IMR-90 (cell line): Measurements from ENCODE around the gene EFS. TPM values are rescaled to one million over a fixed set of nuclear protein-coding genes. Genes with fewer than 3 reads are reported as not detected.
A peak's percentile ranks its signal among the peaks of the same experiment; 100 is the strongest.

ENCODE experiments used
- ATAC-seq: fragments of 200-7000 bp; cut with Tn5 transposase; 2 replicates; pipeline ENCODE4 v1.9.1; 2020; ENCODE audit warnings: low read depth, mild to moderate bottlenecking, moderate library complexity
- BruUV-seq: library from RNA; stranded (reverse); fragments of 400-500 nt; replicated peaks from 2 replicates; lab custom pipeline; 2021; lab: Mats Ljungman, UMichigan
- CTCF ChIA-PET: fragments of 300-600 bp; formaldehyde crosslinking; extraction: SDS; loops from one replicate; lab custom pipeline; 2021; ENCODE audit warnings: antibody characterized with exemption; lab: Yijun Ruan, JAX
- POLR2A ChIA-PET: fragments of 300-600 bp; sonication (Branson Sonifier 250); formaldehyde crosslinking; loops from one replicate; lab custom pipeline; 2022; ENCODE audit warnings: antibody characterized with exemption; ENCODE audit not compliant: unreplicated experiment; lab: Charles Lee
- DNase-seq: peaks from one replicate; pipeline ENCODE4 v3.0.0; 2013
- H2AFZ ChIP-seq: replicated peaks from 2 replicates; pipeline ENCODE3; 2013; ENCODE audit warnings: low read length, mild to moderate bottlenecking; ENCODE audit not compliant: poor library complexity
- H2AK5ac ChIP-seq: 2 replicates; pipeline ENCODE4 v1.6.1; 2013; ENCODE audit warnings: low read depth, low read length, inconsistent platforms
- H2AK9ac ChIP-seq: replicated peaks from 2 replicates; pipeline ENCODE3; 2013; ENCODE audit warnings: mild to moderate bottlenecking, low read depth, low read length, moderate library complexity; ENCODE audit not compliant: poor library complexity
- H2BK120ac ChIP-seq: 2 replicates; pipeline ENCODE4 v1.6.1; 2013; ENCODE audit warnings: low read depth, low read length, inconsistent platforms
- H2BK15ac ChIP-seq: 3 replicates; pipeline ENCODE4 v1.6.1; 2013; ENCODE audit warnings: low read depth, low read length, inconsistent platforms
- H2BK20ac ChIP-seq: 2 replicates; pipeline ENCODE4 v1.6.1; 2013; ENCODE audit warnings: low read depth, mild to moderate bottlenecking, inconsistent platforms, low read length, moderate library complexity
- H2BK5ac ChIP-seq: 2 replicates; pipeline ENCODE4 v1.6.1; 2013; ENCODE audit warnings: mild to moderate bottlenecking, low read depth, low read length, inconsistent platforms; ENCODE audit not compliant: poor library complexity, severe bottlenecking
- H3K14ac ChIP-seq: replicated peaks from 2 replicates; pipeline ENCODE4 v1.6.1; 2013; ENCODE audit warnings: low read depth, low read length, inconsistent platforms
- H3K18ac ChIP-seq: 2 replicates; pipeline ENCODE4 v1.6.1; 2013; ENCODE audit warnings: low read depth, low read length, control low read depth
- H3K23ac ChIP-seq: 2 replicates; pipeline ENCODE4 v1.6.1; 2013; ENCODE audit warnings: low read depth, low read length, inconsistent platforms
- H3K27ac ChIP-seq: 2 replicates; pipeline ENCODE4 v1.5.1; 2013; ENCODE audit warnings: mild to moderate bottlenecking, control low read depth, low read length; ENCODE audit not compliant: insufficient read depth
- H3K27me3 ChIP-seq: 2 replicates; pipeline ENCODE4 v1.6.1; 2013; ENCODE audit warnings: low read length; ENCODE audit not compliant: control insufficient read depth, insufficient read depth
- H3K36me3 ChIP-seq: 2 replicates; pipeline ENCODE4 v1.6.1; 2013; ENCODE audit warnings: low read length, mixed read lengths; ENCODE audit not compliant: control insufficient read depth, insufficient read depth
- H3K4ac ChIP-seq: 2 replicates; pipeline ENCODE4 v1.6.1; 2013; ENCODE audit warnings: low read depth, low read length, inconsistent platforms
- H3K4me1 ChIP-seq: 2 replicates; pipeline ENCODE4 v1.6.1; 2013; ENCODE audit warnings: low read length, mixed read lengths; ENCODE audit not compliant: control insufficient read depth, insufficient read depth
- H3K4me2 ChIP-seq: 2 replicates; pipeline ENCODE4 v1.6.1; 2013; ENCODE audit warnings: low read depth, mild to moderate bottlenecking, control low read depth, low read length, moderate library complexity
- H3K4me3 ChIP-seq: 2 replicates; pipeline ENCODE4 v1.5.1; 2013; ENCODE audit warnings: low read depth, mild to moderate bottlenecking, control low read depth, low read length, moderate library complexity; ENCODE audit not compliant: insufficient read depth
- H3K56ac ChIP-seq: 2 replicates; pipeline ENCODE4 v1.6.1; 2013; ENCODE audit warnings: low read length, inconsistent platforms; ENCODE audit not compliant: insufficient read depth; ENCODE audit errors: extremely low read depth
- H3K79me1 ChIP-seq, 2 experiments: 2 replicates each; pipeline ENCODE4 v1.6.1; 2013; ENCODE audit warnings: low read length in 2 of 2, inconsistent platforms in 1 of 2, low read depth in 1 of 2
- H3K9ac ChIP-seq: 2 replicates; pipeline ENCODE4 v1.6.1; 2013; ENCODE audit warnings: low read depth, low read length, control low read depth
- H3K9me1 ChIP-seq: 2 replicates; pipeline ENCODE4 v1.6.1; 2013; ENCODE audit warnings: low read length, inconsistent platforms; ENCODE audit not compliant: insufficient read depth
- H3K9me3 ChIP-seq: 2 replicates; pipeline ENCODE4 v1.6.1; 2013; ENCODE audit warnings: low read length; ENCODE audit not compliant: control insufficient read depth, insufficient read depth
- H4K20me1 ChIP-seq: 2 replicates; pipeline ENCODE4 v1.6.1; 2013; ENCODE audit warnings: low read length, inconsistent platforms; ENCODE audit not compliant: insufficient read depth
- H4K5ac ChIP-seq: 2 replicates; pipeline ENCODE4 v1.6.1; 2013; ENCODE audit warnings: mild to moderate bottlenecking, low read depth, low read length, control low read depth
- H4K8ac ChIP-seq, 2 experiments: 2 replicates each; pipeline ENCODE4 v1.6.1; 2013; ENCODE audit warnings: low read depth in 2 of 2, low read length in 2 of 2, control low read depth in 1 of 2, inconsistent platforms in 1 of 2
- H4K91ac ChIP-seq: 2 replicates; pipeline ENCODE4 v1.6.1; 2013; ENCODE audit warnings: low read depth, low read length, inconsistent platforms; ENCODE audit not compliant: insufficient read depth
- BHLHE40 ChIP-seq: fragments of 150-350 bp; IDR thresholded peaks from 2 replicates; pipeline ENCODE4 v1.6.1; 2016; ENCODE audit warnings: mild to moderate bottlenecking, low read depth, low read length
- CHD1 ChIP-seq: IDR thresholded peaks from 2 replicates; pipeline ENCODE4 v1.6.1; 2012; ENCODE audit warnings: low read depth, low read length, improper control_type of control experiment
- FOS ChIP-seq: fragments of 150-350 bp; IDR thresholded peaks from 2 replicates; pipeline ENCODE4 v1.6.1; 2016; ENCODE audit warnings: low read depth, low read length
- MAFK ChIP-seq: IDR thresholded peaks from 2 replicates; pipeline ENCODE4 v1.6.1; 2012; ENCODE audit warnings: low read depth, low read length, improper control_type of control experiment
- POLR2A ChIP-seq: IDR thresholded peaks from 2 replicates; pipeline ENCODE4 v1.6.1; 2012; ENCODE audit warnings: mild to moderate bottlenecking, low read depth, low read length
- RAD21 ChIP-seq: IDR thresholded peaks from 2 replicates; pipeline ENCODE4 v1.6.1; 2012; ENCODE audit warnings: low read length, improper control_type of control experiment
- SMC3 ChIP-seq: fragments of 150-350 bp; IDR thresholded peaks from 2 replicates; pipeline ENCODE4 v1.6.1; 2016; ENCODE audit warnings: low read depth, mild to moderate bottlenecking, antibody characterized with exemption, low read length, moderate library complexity
- WGBS, 2 experiments: methylation state at CpG; one replicate each; pipeline versions ENCODE4 v1.1.5 to v1.1.7; 2013; ENCODE audit warnings: missing lambda C conversion rate in 2 of 2; ENCODE audit not compliant: insufficient read length in 1 of 2; ENCODE audit errors: extremely low coverage in 2 of 2; 5-methylcytosine and 5-hydroxymethylcytosine counted together
- dilution Hi-C: fragments of 300-500 bp; cut with HindIII; formaldehyde crosslinking; loops from one replicate; pipeline ENCODE4 v1.14.3; 2018; ENCODE audit warnings: low sequenced_read_pairs; ENCODE audit not compliant: unreplicated experiment
- in situ Hi-C: fragments of 300-500 bp; cut with MboI; formaldehyde crosslinking; loops from 3 replicates; pipeline ENCODE4 v1.14.3; 2019; ENCODE audit warnings: low sequenced_read_pairs, inconsistent platforms, mixed read lengths
- intact Hi-C: fragments of 100-400 bp; cut with micrococcal nuclease; formaldehyde crosslinking; loops from 2 replicates; pipeline ENCODE4 v1.10.0; 2022
- polyA plus RNA-seq, 3 experiments: library from polyadenylated mRNA; depleted of rRNA; stranded (reverse); fragments of >200 nt; gene quantifications; 2 replicates each; pipeline ENCODE4 v1.2.3, GENCODE V29; 2012; ENCODE audit warnings: low replicate concordance in 1 of 3
- total RNA-seq: library from RNA; depleted of rRNA; stranded (reverse); fragments of >200 nt; gene quantifications from 2 replicates; pipeline ENCODE4 v1.2.3, GENCODE V29; 2012

Gene EFS
- total and polyA plus RNA-seq, 2 of the 4 experiments (the other 2 are of a cell fraction), result 2.2 to 11.6 TPM

DNA sequence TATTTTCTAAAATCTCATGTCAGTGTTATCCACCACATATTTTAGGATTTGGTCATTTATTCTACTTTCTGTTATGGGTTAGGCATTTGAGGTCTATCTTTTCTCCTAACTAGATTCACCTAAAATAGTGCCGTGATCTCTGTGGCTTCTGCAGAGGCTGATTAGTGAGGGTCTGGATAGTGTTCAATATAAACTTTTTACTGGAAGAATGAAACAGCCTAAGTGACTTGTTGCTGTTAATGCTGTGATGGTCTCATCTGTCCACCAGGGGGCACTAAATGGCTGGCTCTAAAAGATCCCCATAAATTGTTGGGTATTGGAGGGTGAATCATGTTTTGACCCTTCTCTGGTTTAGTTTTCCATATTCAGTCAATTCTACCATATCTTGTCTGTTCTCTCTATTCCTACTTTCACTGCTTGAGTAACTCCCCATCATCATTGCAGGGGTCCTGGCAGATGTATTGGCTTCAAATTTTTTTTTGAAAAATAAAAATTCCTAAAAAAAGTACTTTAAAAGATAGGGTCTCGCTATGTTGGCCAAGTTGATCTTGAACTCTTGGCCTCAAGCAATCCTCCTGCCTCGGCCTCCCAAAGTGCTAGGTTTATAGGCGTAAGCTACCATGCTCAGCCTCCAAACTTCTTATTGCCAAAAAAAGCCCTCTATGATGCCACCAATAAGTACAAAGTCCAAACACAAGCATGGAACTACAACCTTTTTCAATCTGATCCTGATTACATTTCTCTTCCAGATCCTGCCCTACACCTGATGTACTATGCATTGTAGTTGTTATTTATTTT is 36.8 kb downstream of the EFS start (continued):
- peak; percentile 90 for TF ChIP-seq RAD21
- no peak for TF ChIP-seq FOS

DNA sequence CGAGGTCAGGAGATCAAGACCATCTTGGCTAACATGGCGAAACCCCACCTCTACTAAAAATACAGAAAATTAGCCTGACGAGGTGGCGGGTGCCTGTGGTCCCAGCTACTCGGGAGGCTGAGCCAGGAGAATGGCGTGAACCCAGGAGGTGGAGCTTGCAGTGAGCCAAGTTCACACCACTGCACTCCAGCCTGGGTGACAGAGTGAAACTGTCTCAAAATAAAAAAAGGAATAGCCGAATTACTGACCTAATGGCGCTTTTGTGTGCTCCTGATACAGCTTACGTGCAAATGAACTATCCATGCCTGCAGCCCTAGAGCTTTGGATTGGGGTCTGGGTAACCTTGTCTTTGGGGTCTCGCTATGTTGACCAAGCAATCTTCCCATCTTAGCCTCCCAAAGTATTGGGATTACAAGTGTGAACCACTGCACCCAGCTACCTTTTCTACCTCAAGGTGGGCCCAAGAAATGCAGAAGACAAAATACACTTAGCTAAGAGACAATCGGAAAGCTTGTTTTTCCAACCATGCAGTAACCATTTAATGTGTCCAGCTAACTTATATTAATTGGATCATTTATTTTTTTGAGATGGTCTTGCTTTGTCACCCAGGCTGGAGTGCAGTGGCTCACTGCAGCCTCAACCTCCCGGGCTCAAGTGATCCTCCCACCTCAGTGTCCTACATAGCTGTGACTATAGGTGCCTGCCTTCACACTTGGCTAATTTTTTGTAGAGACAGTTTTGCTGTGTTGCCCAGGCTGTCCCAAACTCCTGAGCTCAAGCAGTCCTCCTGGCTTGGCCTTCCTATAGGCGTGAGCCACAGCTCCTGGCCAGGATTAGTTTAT is 38.3 kb downstream of the EFS start:
- no peak overlapping the region for H2BK120ac ChIP-seq
- no peak overlapping the region for H3K4me3 ChIP-seq
- H4K8ac ChIP-seq, result no peak overlapping the region
- ATAC-seq (no peak), DNase-seq (no peak)
- H3K9ac ChIP-seq, result no peak overlapping the region
- 67% methylated on average over 3 of the region's 13 CpGs; no CpG with 5 or more reads in 1 of the 2 experiments for WGBS, 2 experiments
- H3K4ac ChIP-seq, result no peak overlapping the region
- H3K9me1 ChIP-seq, result no peaks in the 10 kb centered on the region
- H3K27ac ChIP-seq, result no peak overlapping the region
- no peak overlapping the region for H2BK20ac ChIP-seq
- ChIA-PET POLR2A (interaction anchor here (0.6 to 1.5 kb wide), 3 partner anchors 20 to 107 kb away, joined by 3 to 5 read pairs (median 4); no protein-coding TSS in a partner anchor), CTCF (interaction anchor here (0.6 to 2.4 kb wide), 2 partner anchors 53 to 85 kb away, joined by 3 to 12 read pairs; no protein-coding TSS in a partner anchor)
- no peak overlapping the region for H2AK5ac ChIP-seq
- no peak overlapping the region for H2BK5ac ChIP-seq
- dilution Hi-C loops, result no loop called here
- H2AK9ac ChIP-seq, result no peak overlapping the region
- H3K9me3 ChIP-seq, result no peaks in the 10 kb centered on the region
- H3K14ac ChIP-seq, result no peak overlapping the region
- peaks cover 16% of the 10 kb centered on the region; the same call in 1 of the 2 replicates for H4K20me1 ChIP-seq
- no peaks in the 10 kb centered on the region; the same call in 1 of the 2 replicates for H3K27me3 ChIP-seq
- H3K79me1 ChIP-seq, result peaks cover 18 to 30% of the 10 kb centered on the region in 2 experiments
- no peak overlapping the region for H3K4me2 ChIP-seq
- H3K36me3 ChIP-seq, result peaks cover 19% of the 10 kb centered on the region
- no peak overlapping the region for H4K91ac ChIP-seq
- no TSS peak for BruUV-seq
- no peak overlapping the region for H2AFZ ChIP-seq
- no peak for TF ChIP-seq BHLHE40
- TF ChIP-seq CHD1, result no peak
- TF ChIP-seq MAFK, result no peak
- peak; percentile 26; the same call in 1 of the 2 replicates for TF ChIP-seq POLR2A
- TF ChIP-seq SMC3, result no peak
- no peak overlapping the region for H3K23ac ChIP-seq
- H4K5ac ChIP-seq, result no peak overlapping the region
- peaks cover 2% of the 10 kb centered on the region; the same call in 1 of the 2 replicates for H3K4me1 ChIP-seq
- intact Hi-C loops, result no loop called here
- H2BK15ac ChIP-seq, result no peak overlapping the region
- H3K56ac ChIP-seq, result no peak overlapping the region
- no peak overlapping the region for H3K18ac ChIP-seq
- in situ Hi-C loops, result loop anchor here (10.0 kb wide), 2 partner anchors 48 to 228 kb away; partner anchors contain the start of genes CMTM5, IL25, THTPA and ZFHX2
